22Rv1 (cell line): ENCODE results near the gene ACTR3C.

Source experiments
- ZFX ChIP-seq: fragments of 450-650 bp; IDR thresholded peaks from 2 replicates; pipeline ENCODE4 v1.6.1; 2017; ENCODE audit warnings: antibody characterized with exemption, borderline replicate concordance
- TF ChIP-seq, protein P1 (sequence below): fragments of 450-650 bp; IDR thresholded peaks from 2 replicates; pipeline ENCODE4 v1.5.1; 2017; ENCODE audit warnings: mild to moderate bottlenecking

DNA sequence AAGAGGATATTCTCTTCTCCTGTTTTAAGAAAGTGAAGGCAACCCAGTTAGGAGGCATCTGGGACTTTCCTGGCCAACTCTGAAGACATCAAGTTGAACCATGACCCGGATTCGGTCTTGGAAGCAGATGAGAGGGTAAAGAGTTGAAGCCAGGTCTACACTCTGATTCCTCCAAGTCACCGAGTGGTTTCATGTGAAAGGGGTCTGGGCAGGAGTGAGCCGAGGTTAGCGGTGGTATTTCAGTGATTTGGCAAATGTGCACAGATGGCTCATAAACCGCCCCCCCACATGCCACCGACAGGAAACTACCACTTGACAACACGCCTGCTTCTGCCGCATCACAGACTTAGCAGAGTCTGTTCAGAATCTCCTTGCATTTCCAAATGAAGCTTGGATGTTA lies 33.9 kb upstream of the ACTR3C start:
- TF ChIP-seq, protein P1, sequence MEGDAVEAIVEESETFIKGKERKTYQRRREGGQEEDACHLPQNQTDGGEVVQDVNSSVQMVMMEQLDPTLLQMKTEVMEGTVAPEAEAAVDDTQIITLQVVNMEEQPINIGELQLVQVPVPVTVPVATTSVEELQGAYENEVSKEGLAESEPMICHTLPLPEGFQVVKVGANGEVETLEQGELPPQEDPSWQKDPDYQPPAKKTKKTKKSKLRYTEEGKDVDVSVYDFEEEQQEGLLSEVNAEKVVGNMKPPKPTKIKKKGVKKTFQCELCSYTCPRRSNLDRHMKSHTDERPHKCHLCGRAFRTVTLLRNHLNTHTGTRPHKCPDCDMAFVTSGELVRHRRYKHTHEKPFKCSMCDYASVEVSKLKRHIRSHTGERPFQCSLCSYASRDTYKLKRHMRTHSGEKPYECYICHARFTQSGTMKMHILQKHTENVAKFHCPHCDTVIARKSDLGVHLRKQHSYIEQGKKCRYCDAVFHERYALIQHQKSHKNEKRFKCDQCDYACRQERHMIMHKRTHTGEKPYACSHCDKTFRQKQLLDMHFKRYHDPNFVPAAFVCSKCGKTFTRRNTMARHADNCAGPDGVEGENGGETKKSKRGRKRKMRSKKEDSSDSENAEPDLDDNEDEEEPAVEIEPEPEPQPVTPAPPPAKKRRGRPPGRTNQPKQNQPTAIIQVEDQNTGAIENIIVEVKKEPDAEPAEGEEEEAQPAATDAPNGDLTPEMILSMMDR: no peak
- TF ChIP-seq ZFX: no peak
